Body of pancreas (tissue), 4 donors: Measurements from ENCODE around the gene CFP.

Source experiments
- POLR2A ChIP-seq, 3 donors: fragments of 450-650 bp; IDR thresholded peaks; one replicate each; pipeline ENCODE4 v1.6.1; 2016; ENCODE audit warnings: antibody characterized with exemption in 3 of 3, mild to moderate bottlenecking in 2 of 3
- TF ChIP-seq, protein P1 (sequence below), 7 experiments: fragments of 450-650 bp in 4 of 7; fragments of 200-600 bp in 3 of 7; sonication (generic) in 3 of 7; IDR thresholded peaks; one replicate each; pipeline ENCODE4 v1.5.1; 2016 to 2019; ENCODE audit warnings: antibody characterized with exemption in 7 of 7

DNA sequence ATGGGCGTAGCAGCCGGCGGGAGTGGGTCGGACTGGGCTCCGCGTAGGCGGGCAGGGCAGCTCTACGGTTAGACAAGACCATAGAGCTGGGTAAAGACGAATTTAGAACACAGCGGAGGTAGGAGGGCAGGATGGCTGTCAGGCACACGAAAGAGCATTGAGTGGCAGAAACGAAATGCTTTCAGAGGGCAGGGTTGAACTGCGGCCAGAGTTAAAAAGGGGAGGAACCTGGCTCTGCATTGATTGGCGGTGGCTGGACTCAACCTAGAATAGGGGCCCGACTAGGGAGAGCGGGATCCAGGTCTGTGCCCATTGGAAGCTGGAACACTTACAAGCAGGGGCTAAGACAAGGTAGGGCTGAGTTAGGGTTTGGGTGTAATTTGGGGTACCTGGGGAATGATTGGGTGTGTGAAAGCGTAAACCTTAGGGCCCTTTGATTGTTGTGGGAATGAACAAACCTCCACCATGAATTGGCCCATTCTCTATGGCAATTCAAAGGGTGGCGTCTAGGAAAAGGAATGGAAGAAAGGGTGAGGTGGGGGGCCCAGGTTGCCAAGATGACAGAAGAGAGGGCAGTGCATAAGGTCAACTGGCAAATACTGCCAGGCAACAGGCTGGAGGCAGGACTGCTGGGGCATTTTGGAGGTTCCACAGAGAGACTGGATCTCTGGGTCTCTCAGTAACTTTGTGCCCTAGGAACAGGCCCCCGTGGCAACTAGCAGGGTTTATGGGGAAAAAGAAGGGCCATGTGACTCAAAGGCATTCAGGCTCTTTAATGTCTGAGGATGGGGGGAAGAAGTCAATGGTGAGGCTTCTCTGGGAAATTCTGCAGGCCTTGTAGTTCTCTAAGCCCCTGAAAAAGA is 21.5 kb upstream of the CFP start:
- TF ChIP-seq, protein P1, sequence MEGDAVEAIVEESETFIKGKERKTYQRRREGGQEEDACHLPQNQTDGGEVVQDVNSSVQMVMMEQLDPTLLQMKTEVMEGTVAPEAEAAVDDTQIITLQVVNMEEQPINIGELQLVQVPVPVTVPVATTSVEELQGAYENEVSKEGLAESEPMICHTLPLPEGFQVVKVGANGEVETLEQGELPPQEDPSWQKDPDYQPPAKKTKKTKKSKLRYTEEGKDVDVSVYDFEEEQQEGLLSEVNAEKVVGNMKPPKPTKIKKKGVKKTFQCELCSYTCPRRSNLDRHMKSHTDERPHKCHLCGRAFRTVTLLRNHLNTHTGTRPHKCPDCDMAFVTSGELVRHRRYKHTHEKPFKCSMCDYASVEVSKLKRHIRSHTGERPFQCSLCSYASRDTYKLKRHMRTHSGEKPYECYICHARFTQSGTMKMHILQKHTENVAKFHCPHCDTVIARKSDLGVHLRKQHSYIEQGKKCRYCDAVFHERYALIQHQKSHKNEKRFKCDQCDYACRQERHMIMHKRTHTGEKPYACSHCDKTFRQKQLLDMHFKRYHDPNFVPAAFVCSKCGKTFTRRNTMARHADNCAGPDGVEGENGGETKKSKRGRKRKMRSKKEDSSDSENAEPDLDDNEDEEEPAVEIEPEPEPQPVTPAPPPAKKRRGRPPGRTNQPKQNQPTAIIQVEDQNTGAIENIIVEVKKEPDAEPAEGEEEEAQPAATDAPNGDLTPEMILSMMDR (IDR thresholded peaks at IDR 0.05): no peak
- TF ChIP-seq POLR2A (IDR thresholded peaks at IDR 0.05): peak in 1 of 3 donors; percentile 11
